T-helper 2 cell treated with Interferon-gamma antibody and Interleukin-4, amounts not matched to agents 5 μg/mL and 100 μg/mL, for 36 hours (primary cell): Measurements from ENCODE around the gene AIFM2.
"Not testable (repeated sequence)": the region's sequence is repeated elsewhere in the genome, so short reads cannot be mapped to it uniquely, and the experiment has no call there.

ENCODE experiments used
- DNase-seq: peaks from one replicate; pipeline ENCODE4 v3.0.0; 2021; ENCODE audit warnings: low spot score
- H3K27ac Mint-ChIP-seq: one replicate; pipeline ENCODE4 v1.8.0; 2021; ENCODE audit warnings: mild to moderate bottlenecking, mixed read lengths
- H3K27me3 Mint-ChIP-seq: one replicate; pipeline ENCODE4 v1.8.0; 2021; ENCODE audit warnings: low read depth, mixed read lengths
- H3K36me3 Mint-ChIP-seq: one replicate; pipeline ENCODE4 v1.8.0; 2021; ENCODE audit warnings: low read depth, mixed read lengths
- H3K4me1 Mint-ChIP-seq: one replicate; pipeline ENCODE4 v1.8.0; 2021; ENCODE audit warnings: low read depth, mixed read lengths
- H3K4me3 Mint-ChIP-seq: one replicate; pipeline ENCODE4 v1.8.0; 2022; ENCODE audit warnings: mild to moderate bottlenecking, moderate library complexity, mixed read lengths
- H3K9me3 Mint-ChIP-seq: one replicate; pipeline ENCODE4 v1.8.0; 2021; ENCODE audit warnings: mixed read lengths

Gene AIFM2

DNA sequence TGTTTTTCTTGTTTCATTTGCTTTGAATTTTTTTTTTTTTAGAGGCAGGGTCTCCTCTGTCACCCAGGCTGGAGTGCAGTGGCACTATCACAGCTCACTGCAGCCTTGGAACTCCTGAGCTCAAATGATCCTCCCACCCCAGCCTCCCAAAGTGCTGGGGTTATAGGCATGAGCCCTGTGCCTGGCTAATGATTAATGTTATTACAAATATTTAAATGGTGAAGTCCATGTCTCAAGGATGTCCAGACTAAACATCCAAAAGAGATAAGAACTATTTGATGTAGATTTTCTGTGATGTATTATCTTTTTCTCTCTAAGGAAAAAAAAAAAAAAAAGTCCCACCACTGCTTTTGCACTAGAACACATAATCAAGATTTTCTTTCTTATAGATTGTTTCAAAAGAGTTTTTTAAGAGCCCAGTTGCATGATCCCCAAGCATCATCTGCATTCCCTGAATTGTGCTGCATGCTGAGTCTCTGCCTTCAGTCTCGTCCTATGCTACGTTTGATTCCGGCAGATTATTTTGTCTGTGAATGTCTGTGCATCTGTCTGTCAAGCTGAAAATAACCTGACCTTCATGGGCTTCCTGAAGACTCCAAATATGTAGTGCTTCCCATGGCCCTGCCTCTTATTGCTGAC lies 46.5 kb downstream of the AIFM2 start:
- Mint-ChIP-seq H3K27ac (no peak overlapping the region), H3K9me3 (no peaks in the 10 kb centered on the region), H3K4me3 (no peak overlapping the region), H3K27me3 (peaks cover 14% of the 10 kb centered on the region), H3K4me1 (no peaks in the 10 kb centered on the region), H3K36me3 (no peaks in the 10 kb centered on the region)
- DNase-seq = no peak

DNA sequence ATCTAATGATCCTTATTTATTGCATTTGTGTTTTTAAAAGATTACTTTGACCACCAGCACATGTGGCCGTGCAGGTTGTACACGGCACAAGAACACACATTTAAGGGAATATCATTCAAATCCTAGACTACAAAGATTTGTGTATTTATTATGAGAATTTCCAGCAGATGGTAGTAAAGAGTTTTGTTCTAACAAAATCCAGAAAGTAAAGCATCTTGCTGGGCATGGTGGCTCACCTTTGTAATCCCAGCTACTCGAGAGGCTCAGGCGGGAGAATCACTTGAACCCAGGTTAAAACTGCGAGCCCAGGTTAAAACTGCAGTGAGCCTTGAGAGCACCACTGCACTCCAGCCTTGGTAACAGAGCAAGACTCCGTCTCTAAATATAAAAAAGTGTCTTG lies 48.4 kb downstream of the AIFM2 start:
- Mint-ChIP-seq H3K27ac (no peak overlapping the region), H3K27me3 (peaks cover 14% of the 10 kb centered on the region), H3K4me1 (no peaks in the 10 kb centered on the region), H3K9me3 (no peaks in the 10 kb centered on the region), H3K4me3 (no peak overlapping the region), H3K36me3 (no peaks in the 10 kb centered on the region)
- DNase-seq = no peak

- not testable (repeated sequence) for H3K27ac Mint-ChIP-seq, H3K4me1 Mint-ChIP-seq, H3K36me3 Mint-ChIP-seq, H3K4me3 Mint-ChIP-seq, DNase-seq, H3K27me3 Mint-ChIP-seq, H3K9me3 Mint-ChIP-seq
These were observed 51.8 kb downstream of the AIFM2 start for GRCh38 chr10:70080789-70081188.

GRCh38 chr10:70078937-70079336 lies 53.7 kb downstream of the AIFM2 start:
- Mint-ChIP-seq H3K4me1 (no peaks in the 10 kb centered on the region), H3K36me3 (no peaks in the 10 kb centered on the region), H3K9me3 (no peaks in the 10 kb centered on the region), H3K27me3 (peaks cover 5% of the 10 kb centered on the region), H3K4me3 (no peak overlapping the region), H3K27ac (no peak overlapping the region)
- no peak for DNase-seq

- Mint-ChIP-seq H3K4me3 (no peak overlapping the region), H3K36me3 (no peaks in the 10 kb centered on the region), H3K4me1 (no peaks in the 10 kb centered on the region), H3K27me3 (peaks cover 5% of the 10 kb centered on the region), H3K9me3 (no peaks in the 10 kb centered on the region), H3K27ac (no peak overlapping the region)
- no peak for DNase-seq
These were observed 54.3 kb downstream of the AIFM2 start for GRCh38 chr10:70078329-70078728.

DNA sequence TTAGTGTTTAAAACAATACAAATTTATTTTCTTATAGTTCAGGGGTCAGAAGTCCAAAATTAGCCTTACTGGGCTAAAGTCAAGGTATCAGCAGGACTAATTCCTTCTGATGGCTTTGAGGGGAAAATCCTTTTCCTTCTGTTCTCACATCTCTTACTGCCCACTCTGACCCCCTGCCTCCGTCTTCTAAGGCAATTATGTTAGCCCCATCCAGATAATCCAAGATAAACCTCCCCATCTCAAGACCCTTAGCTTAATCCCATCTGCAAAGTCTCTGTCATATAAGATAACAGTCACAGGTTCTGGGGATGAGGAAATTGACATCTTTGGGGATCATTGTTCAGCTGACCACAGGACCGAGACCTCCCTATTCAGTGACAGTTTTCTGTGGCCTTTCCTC lies 57.7 kb downstream of the AIFM2 start:
- no peaks in the 10 kb centered on the region for H3K36me3 Mint-ChIP-seq
- H3K9me3 Mint-ChIP-seq = no peaks in the 10 kb centered on the region
- H3K27me3 Mint-ChIP-seq = peaks cover 3% of the 10 kb centered on the region
- DNase-seq = no peak
- H3K4me3 Mint-ChIP-seq = no peak overlapping the region
- no peak overlapping the region for H3K27ac Mint-ChIP-seq
- no peaks in the 10 kb centered on the region for H3K4me1 Mint-ChIP-seq

DNA sequence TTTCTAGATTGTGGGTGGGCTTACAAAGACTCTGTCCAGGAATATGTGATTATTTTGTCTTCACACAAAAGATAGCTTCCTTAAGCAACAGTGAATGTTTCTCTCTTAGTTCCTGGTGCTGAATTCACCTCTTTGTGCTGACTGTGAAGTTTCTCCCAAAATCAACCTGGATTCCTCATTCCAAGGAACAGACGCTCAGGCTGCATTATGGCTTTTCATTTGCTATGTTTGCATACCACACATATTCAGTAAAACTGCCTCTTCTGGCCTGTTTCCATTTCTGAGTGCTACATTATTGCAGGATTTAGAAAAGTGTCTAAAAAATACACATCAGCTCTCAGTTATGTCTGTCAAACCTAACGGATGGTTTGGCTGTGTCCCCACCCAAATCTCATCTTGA lies 58.5 kb downstream of the AIFM2 start:
- no peak overlapping the region for H3K27ac Mint-ChIP-seq
- H3K9me3 Mint-ChIP-seq = no peaks in the 10 kb centered on the region
- no peak for DNase-seq
- H3K27me3 Mint-ChIP-seq = peaks cover 3% of the 10 kb centered on the region
- H3K4me3 Mint-ChIP-seq = no peak overlapping the region
- H3K36me3 Mint-ChIP-seq = no peaks in the 10 kb centered on the region
- H3K4me1 Mint-ChIP-seq = no peaks in the 10 kb centered on the region

GRCh38 chr10:70070834-70071233 lies 61.8 kb downstream of the AIFM2 start:
- Mint-ChIP-seq H3K36me3 (no peaks in the 10 kb centered on the region), H3K4me1 (no peaks in the 10 kb centered on the region), H3K27ac (no peak overlapping the region), H3K9me3 (no peaks in the 10 kb centered on the region), H3K27me3 (peaks cover 5% of the 10 kb centered on the region), H3K4me3 (no peak overlapping the region)
- no peak for DNase-seq

DNA sequence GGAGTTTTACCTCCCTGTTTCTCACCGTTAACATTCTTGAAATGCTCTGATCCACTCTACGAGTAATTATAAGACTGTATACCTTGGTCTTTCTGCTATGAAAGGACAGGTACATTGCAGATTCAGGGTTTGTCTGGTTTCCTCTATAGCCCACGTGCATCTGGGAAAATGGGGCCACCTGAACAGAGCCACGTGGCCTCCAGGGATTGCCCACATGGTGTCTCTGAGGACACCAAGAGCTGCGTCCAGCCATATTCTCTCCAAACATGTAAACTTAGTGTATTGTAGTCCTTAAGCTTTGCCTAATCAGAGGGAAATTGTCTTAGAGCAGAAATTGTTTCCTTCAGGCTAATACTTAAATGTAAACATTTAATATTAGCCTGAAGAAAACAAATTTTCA lies 63.3 kb downstream of the AIFM2 start:
- Mint-ChIP-seq H3K4me3 (no peak overlapping the region), H3K9me3 (no peaks in the 10 kb centered on the region), H3K4me1 (no peaks in the 10 kb centered on the region), H3K27ac (no peak overlapping the region), H3K36me3 (no peaks in the 10 kb centered on the region), H3K27me3 (peaks cover 6% of the 10 kb centered on the region)
- no peak for DNase-seq

DNA sequence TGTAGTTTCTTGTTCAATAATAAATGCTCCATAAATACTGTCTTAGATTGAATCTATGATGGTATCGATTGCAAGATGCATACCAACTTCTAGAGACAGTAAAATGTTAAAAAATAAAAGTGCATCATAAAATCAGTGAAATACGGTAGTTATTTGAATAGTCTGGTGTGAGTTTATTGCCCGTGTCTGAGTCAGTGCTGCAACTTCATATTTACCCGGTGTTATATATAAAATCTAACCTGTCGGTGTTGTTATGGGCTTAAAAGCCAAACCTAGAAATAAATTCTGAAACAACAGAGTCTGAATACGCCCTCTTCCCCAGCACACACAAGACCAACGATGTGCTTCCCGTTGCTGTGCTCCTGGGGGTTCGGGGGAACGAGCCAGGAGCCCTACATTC lies 63.7 kb downstream of the AIFM2 start:
- Mint-ChIP-seq H3K36me3 (no peaks in the 10 kb centered on the region), H3K4me1 (no peaks in the 10 kb centered on the region), H3K27ac (no peak overlapping the region), H3K27me3 (peaks cover 6% of the 10 kb centered on the region), H3K4me3 (no peak overlapping the region), H3K9me3 (no peaks in the 10 kb centered on the region)
- DNase-seq = no peak

GRCh38 chr10:70067586-70067985 lies 65.0 kb downstream of the AIFM2 start:
- Mint-ChIP-seq H3K4me3 (no peak overlapping the region), H3K4me1 (peaks cover 2% of the 10 kb centered on the region), H3K36me3 (no peaks in the 10 kb centered on the region), H3K9me3 (no peaks in the 10 kb centered on the region), H3K27me3 (peaks cover 5% of the 10 kb centered on the region), H3K27ac (no peak overlapping the region)
- DNase-seq = no peak

GRCh38 chr10:70066190-70066589 lies 66.4 kb downstream of the AIFM2 start:
- Mint-ChIP-seq H3K27me3 (peaks cover 12% of the 10 kb centered on the region), H3K36me3 (no peaks in the 10 kb centered on the region), H3K4me3 (no peak overlapping the region), H3K4me1 (peaks cover 2% of the 10 kb centered on the region), H3K9me3 (no peaks in the 10 kb centered on the region), H3K27ac (no peak overlapping the region)
- DNase-seq = no peak

DNA sequence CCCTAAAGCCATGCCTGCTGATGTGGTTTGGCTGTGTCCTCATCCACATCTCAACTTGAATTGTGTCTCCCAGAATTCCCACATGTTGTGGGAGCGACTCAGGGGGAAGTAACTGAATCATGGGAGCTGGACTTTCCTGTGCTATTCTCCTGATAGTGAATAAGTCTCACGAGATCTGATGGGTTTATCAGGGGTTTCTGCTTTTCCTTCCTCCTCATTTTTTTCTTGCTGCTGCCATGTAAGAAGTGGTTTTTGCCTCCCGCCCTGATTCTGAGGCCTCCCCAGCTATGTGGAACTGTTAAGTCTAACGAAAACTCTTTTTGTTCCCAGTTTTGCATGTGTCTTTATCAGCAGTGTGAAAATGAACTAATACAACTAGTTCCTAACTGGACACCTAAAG lies 68.1 kb downstream of the AIFM2 start:
- DNase-seq = no peak
- H3K36me3 Mint-ChIP-seq = no peaks in the 10 kb centered on the region
- H3K4me1 Mint-ChIP-seq = peaks cover 2% of the 10 kb centered on the region
- no peak overlapping the region for H3K27ac Mint-ChIP-seq
- H3K9me3 Mint-ChIP-seq = no peaks in the 10 kb centered on the region
- H3K4me3 Mint-ChIP-seq = no peak overlapping the region
- H3K27me3 Mint-ChIP-seq = peaks cover 15% of the 10 kb centered on the region

GRCh38 chr10:70063418-70064098 lies 69.1 kb downstream of the AIFM2 start:
- Mint-ChIP-seq H3K9me3 (no peaks in the 10 kb centered on the region), H3K36me3 (no peaks in the 10 kb centered on the region), H3K27ac (no peak overlapping the region), H3K4me3 (no peak overlapping the region), H3K4me1 (peaks cover 2% of the 10 kb centered on the region), H3K27me3 (peaks cover 15% of the 10 kb centered on the region)
- no peak for DNase-seq
